HL-60/S4 (cell line): ENCODE data around the gene DERA.
"Not testable (repeated sequence)": the region's sequence is repeated elsewhere in the genome, so short reads cannot be mapped to it uniquely, and the experiment has no call there.

ENCODE experiments used
- in situ Hi-C: fragments of 300-500 bp; cut with MboI; formaldehyde crosslinking; loops from 2 replicates; pipeline ENCODE4 v1.14.3; 2022; ENCODE audit warnings: low sequenced_read_pairs

DERA gene

DNA sequence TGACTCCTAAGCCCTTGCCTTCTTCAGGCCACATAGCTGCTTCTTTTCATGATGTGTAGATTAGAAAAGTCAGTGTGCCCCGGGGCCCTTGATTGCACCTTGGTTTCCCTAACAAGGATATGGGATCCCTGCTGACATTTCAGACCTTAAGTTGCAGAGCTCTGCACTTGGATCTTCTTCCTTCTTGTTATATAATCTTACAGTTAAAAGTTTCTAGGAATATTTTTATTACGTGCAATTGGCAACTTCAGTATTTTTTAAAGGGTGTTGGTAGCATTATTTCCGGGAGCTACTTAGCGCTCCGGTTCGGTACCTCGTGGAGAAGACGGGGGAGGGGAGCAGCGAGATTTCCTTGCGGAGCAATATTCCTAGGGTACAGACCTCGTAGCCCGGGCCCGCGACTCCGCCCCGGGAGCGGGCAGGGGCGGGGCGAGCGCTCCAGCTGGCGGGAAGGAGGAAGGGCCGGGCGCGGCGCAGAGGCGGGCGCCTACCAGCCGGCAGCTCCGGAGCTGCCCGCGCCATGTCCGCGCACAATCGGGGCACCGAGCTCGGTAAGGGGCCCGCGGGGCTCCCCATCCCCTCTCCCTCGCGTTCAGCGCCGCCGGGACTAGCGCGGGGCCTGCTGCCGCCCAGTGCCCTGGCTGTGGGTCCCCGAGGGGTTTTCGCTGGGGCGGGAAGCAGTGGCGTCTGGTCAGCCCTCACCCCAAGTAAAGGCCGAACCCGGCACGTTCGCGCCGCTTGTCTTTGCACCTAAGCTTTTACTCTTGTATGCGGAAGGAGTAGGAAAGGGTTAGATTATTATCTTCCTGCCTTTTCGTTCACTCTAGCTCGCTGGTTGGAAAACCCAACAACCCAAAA lies at the start of gene DERA:
TSS of gene DERA (plus strand) at position 469 of the 858 bp plus-strand sequence. CDS start at position 521, 52 bp downstream.
- in situ Hi-C loops: no loop called here

DNA sequence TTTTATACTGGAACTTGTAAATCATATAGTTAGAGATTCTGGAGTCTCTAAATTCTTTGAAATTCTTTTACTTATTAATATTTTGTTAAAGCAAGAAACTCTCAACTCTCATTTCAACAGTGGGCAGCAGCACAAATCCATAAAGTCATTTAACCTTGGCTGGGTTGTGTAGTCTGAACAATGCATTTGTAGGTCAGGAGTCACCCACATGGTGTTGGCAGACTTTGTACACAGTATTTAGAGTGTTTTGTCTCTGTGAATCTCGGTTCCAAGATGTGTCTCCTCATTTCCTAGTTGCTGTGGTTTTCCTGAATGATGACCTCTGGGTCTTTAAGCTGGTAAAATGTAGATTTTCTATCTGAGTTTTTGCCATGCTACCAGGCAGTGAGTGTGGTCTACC lies 49.7 kb upstream of the DERA start:
- in situ Hi-C loops: no loop called here

DNA sequence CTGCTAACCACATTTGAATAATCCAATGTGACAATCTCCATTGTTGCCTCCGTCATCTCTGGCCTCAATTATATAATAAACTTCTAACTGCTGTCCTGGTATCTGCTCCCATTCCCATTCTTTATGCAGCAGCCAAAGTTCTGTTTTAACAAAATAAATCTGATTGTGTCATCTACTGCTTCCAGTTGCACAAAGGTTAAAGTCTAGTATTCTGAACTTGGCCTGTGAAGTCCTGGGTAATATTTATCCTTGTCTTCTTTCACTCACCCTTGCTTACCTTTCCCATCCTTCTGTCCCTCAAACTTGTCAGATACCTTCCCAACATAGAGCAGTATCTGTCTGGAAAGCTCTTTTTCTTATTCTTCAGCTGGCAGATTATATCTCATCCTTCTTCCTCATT lies 48.3 kb upstream of the DERA start:
- in situ Hi-C loops: no loop called here

DNA sequence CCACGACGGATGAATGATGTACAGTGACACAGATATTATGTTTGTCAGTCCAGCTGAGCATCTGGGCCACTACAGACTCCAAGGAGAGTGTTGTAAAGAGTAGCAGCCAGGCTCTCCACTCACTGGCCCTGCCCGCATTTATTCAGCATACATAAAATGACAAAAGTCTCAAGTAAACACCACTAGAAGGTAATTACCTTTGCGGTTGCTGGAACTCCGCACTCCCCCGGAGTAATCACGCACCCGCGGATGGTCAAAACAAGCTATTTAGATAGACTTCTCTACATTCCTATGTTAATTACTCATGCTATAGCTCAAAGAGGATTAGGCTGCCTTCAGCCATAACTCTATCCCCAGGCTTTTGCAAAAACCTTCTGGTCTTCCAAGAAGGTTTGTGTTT lies 47.8 kb upstream of the DERA start:
- in situ Hi-C loops: no loop called here

DNA sequence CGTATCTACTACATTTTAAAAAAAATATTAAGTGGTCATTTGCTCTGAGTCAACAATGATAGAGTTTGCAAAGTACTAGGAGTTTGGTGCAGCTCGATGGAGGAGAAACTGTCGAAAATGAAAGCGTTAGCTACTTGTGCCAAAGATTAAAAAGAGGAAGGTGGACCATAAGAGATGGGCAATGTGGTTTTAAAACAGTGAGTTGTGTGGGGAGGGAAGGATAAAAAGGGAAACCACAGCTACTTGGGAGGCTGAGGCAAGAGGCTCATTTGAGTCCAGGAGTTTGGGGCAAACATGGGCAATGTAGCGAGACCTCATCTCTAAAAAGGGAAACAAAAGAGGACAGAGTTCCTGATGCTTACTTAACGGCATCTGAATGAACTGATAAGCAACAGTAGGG lies 47.1 kb upstream of the DERA start:
- in situ Hi-C loops: no loop called here

DNA sequence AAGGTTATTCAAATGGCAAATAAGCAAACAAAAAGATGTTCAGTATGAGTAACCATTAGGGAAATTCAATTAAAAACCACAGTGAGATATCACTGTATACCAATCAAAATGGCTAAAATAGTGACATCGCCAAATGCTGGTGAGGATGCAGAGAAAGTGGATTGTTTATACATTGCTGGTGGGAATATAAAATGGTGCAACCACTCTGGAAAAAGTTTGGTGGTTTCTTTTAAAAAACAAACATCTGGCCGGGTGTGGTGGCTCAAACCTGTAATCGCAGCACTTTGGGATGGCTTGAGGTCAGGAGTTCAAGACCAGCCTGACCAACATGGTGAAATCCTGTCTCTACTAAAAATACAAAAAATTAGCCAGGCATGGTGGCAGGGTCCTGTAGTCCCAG lies 42.9 kb upstream of the DERA start:
- in situ Hi-C loops: no loop called here

DNA sequence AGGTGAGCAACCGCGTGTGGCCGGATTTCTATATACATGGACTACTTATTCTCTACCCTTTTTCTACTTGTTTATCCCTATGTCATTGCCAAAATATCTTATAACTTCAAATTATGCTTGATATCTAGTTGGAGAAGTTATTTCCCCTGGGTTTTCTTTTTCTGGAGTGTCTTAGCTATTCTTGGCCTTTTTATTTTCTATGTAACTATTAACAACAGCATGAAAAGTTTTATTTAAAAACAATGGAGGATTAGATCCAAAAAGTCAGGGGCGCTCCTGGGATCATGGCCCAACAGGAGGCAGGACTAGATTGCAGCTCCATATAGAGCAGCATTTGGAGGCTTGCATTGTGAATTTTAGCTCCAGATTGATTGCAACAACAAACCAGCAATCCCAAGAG lies 37.6 kb upstream of the DERA start:
- in situ Hi-C loops: no loop called here

DNA sequence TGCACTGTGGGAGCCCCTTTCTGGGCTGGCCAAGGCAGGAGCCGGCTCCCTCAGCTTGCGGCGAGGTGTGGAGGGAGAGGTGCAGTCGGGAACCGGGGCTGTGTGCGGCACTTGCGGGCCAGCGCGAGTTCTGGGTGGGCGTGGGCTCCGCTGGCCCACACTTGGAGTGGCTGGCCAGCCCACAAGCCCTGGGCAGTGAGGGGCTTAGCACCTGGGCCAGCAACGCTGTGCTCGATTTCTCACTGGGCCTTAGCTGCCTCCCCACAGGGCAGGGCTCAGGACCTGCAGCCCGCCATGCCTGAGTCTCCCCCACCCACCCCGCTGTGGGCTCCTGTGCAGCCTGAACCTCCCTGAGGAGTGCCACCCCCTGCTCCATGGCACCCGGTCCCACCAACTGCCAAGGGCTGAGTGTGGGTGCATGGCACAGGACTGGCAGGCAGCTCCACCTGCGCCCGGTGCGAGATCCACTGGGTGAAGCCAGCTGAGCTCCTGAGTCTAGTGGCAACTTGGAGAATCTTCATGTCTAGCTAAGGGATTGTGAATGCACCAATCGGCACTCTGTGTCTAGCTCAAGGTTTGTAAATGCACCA lies 36.5 kb upstream of the DERA start:
- in situ Hi-C loops: not testable (repeated sequence)

DNA sequence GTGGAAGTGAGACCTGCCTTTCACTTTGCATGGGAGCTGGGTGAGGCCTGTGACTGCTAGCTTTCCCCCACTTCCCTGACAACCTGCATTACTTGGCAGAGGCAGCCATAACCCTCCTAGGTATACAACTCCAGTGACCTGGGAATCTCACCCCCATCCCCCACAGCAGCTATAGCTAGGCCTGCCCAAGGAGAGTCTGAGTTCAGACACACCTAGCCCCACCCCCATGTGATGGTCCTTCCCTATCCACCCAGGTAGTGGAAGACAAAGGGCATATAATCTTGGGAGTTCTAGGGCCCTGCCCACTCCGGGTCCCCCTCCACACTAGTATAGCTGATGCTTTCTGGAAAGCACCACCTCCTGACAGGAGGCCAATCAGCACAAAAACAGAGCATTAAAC lies 35.3 kb upstream of the DERA start:
- in situ Hi-C loops: no loop called here

DNA sequence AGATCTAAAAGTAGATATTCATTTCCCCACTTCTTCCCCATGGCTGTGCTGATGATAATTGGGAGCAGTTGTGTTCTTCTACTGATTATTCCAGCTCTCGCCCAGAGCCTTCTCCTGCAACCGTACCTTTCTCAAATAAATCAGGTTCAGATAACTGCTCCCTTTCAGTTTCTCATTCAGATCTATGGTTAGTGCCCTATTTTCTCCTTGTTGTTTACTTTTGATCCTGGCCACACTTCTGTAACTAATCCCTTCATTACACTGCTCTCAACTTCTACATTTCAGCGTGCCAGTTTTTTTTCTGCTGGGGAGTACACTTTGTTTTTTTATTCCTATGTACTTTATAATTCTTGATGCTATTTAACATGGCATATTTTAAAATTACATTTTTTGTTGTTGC lies 31.7 kb upstream of the DERA start:
- in situ Hi-C loops: no loop called here

DNA sequence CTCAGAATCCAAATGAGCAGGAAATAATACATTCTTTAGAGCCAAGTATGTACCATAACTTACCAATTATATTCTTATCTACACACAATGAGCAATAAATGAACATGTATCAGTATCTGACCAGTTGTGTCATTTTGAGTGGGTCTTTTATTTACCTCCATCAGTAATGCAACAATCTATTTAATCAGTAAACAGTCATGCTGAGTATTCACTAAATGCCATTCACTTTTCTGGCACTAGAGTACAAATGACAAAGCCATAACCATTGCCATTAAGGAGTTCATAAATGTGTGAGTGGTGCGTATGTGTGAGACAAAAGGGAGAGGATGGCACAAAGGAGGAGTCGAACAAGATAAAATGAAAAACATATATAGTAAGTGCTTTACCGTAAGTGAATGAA lies 30.4 kb upstream of the DERA start:
- in situ Hi-C loops: no loop called here

DNA sequence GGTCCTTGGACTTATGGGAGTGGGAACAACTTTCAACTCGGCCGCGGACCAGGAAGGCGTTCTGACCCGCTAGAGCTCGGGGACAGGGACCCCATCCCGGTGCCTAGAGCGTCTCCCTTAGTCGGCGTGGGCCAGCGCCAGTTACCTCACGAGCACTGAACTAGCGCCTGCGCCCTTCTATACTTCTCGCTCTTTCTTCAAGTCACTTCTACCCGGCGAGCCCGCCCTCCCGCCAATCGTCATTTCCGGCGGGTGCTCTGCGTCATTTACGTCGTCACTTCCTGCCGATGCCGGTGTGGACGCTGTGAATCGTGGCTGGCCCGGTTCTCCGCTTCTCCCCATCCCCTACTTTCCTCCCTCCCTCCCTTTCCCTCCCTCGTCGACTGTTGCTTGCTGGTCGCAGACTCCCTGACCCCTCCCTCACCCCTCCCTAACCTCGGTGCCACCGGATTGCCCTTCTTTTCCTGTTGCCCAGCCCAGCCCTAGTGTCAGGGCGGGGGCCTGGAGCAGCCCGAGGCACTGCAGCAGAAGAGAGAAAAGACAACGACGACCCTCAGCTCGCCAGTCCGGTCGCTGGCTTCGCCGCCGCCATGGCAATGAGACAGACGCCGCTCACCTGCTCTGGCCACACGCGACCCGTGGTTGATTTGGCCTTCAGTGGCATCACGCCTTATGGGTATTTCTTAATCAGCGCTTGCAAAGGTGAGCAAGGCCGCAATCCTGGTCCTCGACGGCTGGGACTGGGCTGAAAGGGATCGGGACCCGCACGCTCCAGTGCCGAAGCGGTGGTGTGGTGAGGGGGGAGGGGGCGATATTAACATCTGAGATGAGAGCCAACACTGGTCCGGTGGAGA lies 28.8 kb upstream of the DERA start, which contains the start of gene STRAP:
TSS of gene STRAP (plus strand) at position 270 of the 854 bp plus-strand sequence. CDS start at position 591, 321 bp downstream.
- in situ Hi-C loops: no loop called here

DNA sequence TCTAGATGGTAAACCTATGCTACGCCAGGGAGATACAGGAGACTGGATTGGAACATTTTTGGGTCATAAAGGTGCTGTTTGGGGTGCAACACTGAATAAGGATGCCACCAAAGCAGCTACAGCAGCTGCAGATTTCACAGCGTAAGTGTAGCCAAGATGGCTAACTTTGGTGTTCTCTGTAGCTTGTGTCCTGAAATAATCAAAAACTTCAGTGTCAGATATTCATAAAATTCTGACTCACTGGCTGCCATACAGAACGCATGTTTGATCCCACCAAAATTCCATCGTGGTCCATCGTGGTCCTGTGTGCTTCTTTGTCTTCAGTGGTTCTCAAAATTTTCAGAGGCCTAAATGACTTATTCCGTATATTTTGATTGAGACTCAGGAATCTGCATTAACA lies 27.6 kb upstream of the DERA start:
- in situ Hi-C loops: no loop called here

DNA sequence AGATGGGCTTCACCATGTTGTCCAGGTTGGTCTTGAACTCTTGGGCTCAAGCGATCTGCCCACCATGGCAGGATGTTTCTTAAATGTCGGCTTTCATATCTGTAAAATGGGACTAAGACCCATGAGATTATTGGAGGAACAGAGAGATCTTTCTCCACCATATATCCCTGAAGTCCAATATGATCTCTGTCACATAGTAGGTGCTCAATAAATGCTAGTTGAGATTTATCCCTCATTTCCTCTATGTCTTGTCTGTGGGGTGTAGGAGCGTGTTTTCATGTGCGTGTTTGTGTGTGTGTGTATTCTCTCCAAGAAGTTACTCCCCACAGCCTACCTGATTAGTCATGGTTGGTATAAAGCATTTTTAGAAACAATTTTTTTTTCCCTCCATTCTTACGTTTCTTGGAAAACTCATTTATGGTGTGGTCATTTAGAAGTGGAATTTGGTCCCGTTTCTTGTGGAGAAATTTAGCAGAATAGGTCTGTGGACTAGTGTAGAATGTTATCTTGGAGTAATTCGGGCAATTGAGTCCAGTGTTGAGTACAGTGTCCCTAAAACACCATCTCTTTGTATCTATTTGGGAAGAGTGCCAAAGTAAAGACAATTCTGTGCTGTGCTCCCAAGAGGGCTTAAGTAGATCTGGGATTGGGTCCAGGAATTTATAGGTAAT lies 24.6 kb upstream of the DERA start:
- in situ Hi-C loops: no loop called here

DNA sequence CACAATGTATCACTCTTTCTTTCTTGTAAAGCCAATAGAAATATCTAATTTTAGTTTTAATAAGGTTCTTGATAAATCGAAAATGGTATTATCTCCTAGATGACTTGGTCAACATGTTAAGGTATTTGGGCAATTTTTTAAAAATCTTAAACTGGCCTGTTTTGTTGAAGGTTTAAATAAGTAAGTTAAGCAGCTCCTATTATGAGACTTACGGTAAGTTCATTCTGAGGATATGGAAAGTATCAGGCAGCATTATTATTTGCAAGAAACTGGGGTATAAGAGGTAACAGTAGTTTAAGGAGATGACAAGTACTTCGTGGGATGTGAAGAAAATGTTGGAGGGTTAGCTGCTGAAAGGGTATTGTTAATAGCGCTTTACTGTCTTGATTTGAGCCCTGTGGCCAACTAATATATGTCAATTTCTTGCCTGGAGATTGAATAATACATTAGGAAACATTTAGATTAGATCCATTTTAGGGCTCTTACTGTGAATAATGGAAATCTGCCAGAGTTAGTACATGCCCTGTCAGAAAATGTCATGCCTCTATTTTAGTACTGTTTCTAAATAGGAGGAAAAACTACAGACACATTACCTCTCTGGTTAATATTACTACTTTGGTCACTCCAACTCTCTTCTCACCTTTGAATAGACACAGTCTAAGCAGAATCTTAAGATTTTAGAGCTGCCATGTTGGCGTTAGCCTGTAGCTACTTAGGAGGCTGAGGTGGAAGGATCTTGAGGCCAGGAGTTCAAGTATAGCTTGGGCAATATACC lies 23.9 kb upstream of the DERA start:
- in situ Hi-C loops: no loop called here

DNA sequence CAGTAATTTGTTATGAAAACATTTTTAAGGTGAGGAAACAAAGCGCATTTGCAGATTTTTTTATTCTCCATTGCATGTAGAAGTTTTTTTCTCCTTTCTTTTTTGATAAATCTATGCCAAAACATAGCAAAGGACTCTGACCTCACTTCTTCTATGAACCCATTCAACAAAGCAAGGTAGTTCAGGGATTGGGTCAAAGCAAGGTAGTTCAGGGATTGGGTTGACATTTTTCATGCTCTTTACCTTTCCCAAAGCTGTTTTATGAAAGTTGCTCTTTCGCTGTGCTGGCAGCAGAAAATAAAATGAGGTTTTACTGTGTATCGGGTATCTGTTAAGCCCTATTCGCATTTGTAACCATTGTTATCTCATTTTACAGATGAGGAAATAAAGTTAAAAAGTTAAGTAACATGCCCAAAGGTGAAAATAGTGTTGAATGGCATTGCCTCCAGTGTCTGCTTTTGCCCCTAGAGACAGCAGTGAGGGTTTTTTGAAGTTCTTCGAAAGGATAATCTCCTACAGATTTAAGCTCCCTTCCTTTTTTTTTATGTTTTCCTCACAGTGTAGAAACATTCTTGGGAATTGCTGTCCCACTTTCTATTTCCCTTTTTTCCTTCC lies 18.4 kb upstream of the DERA start:
- in situ Hi-C loops: no loop called here

DNA sequence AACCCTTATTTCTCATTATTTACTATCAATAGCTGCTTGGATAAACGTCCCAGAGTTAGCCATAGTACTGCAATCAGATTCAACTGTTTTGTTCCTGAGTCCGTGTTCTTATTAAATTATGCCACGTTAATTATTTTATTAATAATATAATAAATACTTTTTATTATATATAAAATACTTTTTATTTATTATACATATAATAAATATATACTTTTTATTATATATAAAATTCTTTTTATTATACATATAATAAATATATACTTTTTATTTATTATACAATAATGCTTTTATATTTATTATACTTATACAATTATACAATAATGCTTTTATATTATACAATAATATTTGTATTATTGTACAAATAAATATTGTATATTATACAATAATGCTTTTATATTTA lies 17.9 kb upstream of the DERA start:
- in situ Hi-C loops: no loop called here

DNA sequence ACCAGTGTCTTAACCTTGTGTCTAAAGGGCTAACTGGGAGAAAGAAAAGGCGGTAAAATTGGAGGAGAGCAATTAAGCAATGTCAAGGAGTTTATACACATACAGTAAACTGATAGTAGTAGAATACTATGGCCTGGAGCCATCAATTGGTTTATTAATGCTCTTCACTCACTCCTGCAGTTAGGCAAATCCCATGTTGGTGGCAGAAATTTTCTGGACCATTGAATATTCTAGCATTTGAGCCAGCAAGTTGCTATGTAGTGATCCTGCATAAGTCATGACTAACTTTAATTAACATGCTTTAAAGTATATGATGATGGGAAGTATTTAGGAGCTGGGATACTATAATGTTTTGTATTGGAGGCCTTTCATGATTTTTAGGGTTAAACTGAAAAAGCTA lies 14.3 kb upstream of the DERA start:
- in situ Hi-C loops: no loop called here

DNA sequence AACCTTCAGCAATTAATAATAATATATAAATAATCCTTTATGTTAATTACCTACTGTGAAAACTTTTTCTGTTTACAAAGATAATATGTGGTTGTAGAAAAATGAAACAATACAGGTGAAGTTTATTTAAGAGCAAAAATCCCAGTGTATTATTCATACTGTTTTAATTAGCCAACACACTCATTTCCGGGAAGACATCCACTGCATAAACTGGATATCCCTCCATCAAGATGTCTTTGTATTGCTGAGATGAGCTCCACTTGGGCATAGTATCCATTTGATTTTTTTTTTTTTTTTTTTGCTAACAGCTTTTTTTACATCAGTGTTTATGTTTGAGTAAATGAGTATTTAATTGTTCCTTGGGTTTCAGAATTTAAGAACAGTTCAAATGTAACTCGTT lies 13.7 kb upstream of the DERA start:
- in situ Hi-C loops: no loop called here
